OCI-LY3 (cell line): ENCODE measurements around the gene RPS6KB1.
"Not testable (repeated sequence)": the region's sequence is repeated elsewhere in the genome, so short reads cannot be mapped to it uniquely, and the experiment has no call there.

Experiments used
- H2AFZ ChIP-seq: fragments of 200-600, 300-600 bp; shearing (Covaris generic); 2 replicates; pipeline ENCODE4 v1.6.0; 2014; ENCODE audit warnings: antibody characterized with exemption, low read depth, low read length
- H3K27ac ChIP-seq: fragments of 200-600, 300-600 bp; sonication (generic); 2 replicates; pipeline ENCODE4 v1.5.1; 2014; ENCODE audit warnings: mild to moderate bottlenecking, low read length, moderate library complexity, mixed read lengths
- H3K27me3 ChIP-seq: fragments of 200-600, 300-600 bp; sonication (generic); 2 replicates; pipeline ENCODE4 v1.6.1; 2014; ENCODE audit warnings: low read depth, low read length, mixed read lengths
- H3K36me3 ChIP-seq: fragments of 200-600, 300-600 bp; sonication (generic); replicated peaks from 2 replicates; pipeline ENCODE3; 2014; ENCODE audit warnings: low read depth, low read length, mixed read lengths
- H3K4me1 ChIP-seq: fragments of 300-600, 200-600 bp; sonication (generic); 2 replicates; pipeline ENCODE4 v1.6.1; 2014; ENCODE audit warnings: low read length, mixed read lengths
- H3K4me2 ChIP-seq: fragments of 200-600, 300-600 bp; sonication (generic); 2 replicates; pipeline ENCODE4 v1.6.1; 2014; ENCODE audit warnings: low read length, mixed read lengths
- H3K4me3 ChIP-seq: fragments of 300-600, 200-600 bp; sonication (generic); 2 replicates; pipeline ENCODE4 v1.5.1; 2014; ENCODE audit warnings: antibody characterized with exemption, mild to moderate bottlenecking, low read length, moderate library complexity
- H3K79me2 ChIP-seq: fragments of 300-600, 200-600 bp; shearing (Covaris generic); 2 replicates; pipeline ENCODE4 v1.6.1; 2014; ENCODE audit warnings: mild to moderate bottlenecking, low read length, mixed read lengths
- H3K9ac ChIP-seq: fragments of 300-600, 200-600 bp; shearing (Covaris generic); 2 replicates; pipeline ENCODE4 v1.6.0; 2014; ENCODE audit warnings: mild to moderate bottlenecking, low read length, moderate library complexity
- H3K9me3 ChIP-seq: fragments of 200-600, 300-600 bp; shearing (Covaris generic); 2 replicates; pipeline ENCODE4 v1.6.1; 2014; ENCODE audit warnings: low read length, mixed read lengths; ENCODE audit not compliant: insufficient read depth
- H4K20me1 ChIP-seq: fragments of 200-600, 300-600 bp; sonication (generic); 2 replicates; pipeline ENCODE4 v1.6.1; 2016; ENCODE audit warnings: low read length, mixed read lengths; ENCODE audit not compliant: insufficient read depth
- EZH2phosphoT487 ChIP-seq: fragments of 200-600 bp; shearing (Covaris generic); IDR thresholded peaks from 2 replicates; pipeline ENCODE4 v1.6.1; 2018; ENCODE audit warnings: antibody characterized with exemption, mixed run types, low read depth
- TF ChIP-seq, protein P1 (sequence below): fragments of 200-600, 300-600 bp; sonication (generic); IDR thresholded peaks from 2 replicates; pipeline ENCODE4 v1.5.1; 2014; ENCODE audit warnings: antibody characterized with exemption, low read length, low read depth

Gene RPS6KB1

DNA sequence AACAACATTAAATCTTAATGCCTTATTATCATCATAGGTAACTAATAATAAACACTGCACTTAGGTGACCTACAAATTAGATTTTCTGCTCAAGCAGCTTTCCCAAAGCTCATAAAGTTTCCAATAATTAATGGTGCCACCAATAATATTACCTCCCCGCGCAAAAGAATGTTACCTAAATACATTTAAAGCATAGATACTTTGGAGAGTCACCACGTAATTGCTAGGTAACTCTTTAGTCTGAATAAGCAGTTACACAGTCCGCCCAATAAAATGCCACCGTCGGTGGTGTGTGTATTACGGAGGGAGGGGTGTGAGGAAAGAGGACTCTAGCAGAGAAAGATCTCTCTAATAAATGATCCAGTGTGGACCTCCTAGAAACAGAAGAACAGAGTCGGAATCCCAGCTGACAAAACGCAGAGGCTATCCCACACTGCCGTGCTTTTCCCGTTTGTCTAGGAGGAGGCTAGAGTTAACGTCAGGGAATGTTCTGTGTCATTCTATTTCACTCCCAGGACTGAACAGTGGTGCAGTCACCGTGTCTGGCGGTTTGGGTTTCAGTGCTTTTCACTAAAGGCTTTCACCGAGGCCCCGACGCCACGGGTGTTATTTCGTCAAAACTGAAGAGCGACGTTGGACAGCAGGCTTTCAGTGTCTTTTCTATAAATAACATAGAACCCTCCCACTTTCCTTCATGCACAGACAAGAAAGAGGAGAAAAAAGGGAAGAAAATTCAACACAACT is 71.0 kb downstream of the RPS6KB1 start:
- TF ChIP-seq, protein P1, sequence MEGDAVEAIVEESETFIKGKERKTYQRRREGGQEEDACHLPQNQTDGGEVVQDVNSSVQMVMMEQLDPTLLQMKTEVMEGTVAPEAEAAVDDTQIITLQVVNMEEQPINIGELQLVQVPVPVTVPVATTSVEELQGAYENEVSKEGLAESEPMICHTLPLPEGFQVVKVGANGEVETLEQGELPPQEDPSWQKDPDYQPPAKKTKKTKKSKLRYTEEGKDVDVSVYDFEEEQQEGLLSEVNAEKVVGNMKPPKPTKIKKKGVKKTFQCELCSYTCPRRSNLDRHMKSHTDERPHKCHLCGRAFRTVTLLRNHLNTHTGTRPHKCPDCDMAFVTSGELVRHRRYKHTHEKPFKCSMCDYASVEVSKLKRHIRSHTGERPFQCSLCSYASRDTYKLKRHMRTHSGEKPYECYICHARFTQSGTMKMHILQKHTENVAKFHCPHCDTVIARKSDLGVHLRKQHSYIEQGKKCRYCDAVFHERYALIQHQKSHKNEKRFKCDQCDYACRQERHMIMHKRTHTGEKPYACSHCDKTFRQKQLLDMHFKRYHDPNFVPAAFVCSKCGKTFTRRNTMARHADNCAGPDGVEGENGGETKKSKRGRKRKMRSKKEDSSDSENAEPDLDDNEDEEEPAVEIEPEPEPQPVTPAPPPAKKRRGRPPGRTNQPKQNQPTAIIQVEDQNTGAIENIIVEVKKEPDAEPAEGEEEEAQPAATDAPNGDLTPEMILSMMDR, result no peak
- no peak for TF ChIP-seq EZH2phosphoT487
- no peak overlapping the region for H3K27ac ChIP-seq
- peak overlapping the region; percentile 87 for H3K4me3 ChIP-seq

DNA sequence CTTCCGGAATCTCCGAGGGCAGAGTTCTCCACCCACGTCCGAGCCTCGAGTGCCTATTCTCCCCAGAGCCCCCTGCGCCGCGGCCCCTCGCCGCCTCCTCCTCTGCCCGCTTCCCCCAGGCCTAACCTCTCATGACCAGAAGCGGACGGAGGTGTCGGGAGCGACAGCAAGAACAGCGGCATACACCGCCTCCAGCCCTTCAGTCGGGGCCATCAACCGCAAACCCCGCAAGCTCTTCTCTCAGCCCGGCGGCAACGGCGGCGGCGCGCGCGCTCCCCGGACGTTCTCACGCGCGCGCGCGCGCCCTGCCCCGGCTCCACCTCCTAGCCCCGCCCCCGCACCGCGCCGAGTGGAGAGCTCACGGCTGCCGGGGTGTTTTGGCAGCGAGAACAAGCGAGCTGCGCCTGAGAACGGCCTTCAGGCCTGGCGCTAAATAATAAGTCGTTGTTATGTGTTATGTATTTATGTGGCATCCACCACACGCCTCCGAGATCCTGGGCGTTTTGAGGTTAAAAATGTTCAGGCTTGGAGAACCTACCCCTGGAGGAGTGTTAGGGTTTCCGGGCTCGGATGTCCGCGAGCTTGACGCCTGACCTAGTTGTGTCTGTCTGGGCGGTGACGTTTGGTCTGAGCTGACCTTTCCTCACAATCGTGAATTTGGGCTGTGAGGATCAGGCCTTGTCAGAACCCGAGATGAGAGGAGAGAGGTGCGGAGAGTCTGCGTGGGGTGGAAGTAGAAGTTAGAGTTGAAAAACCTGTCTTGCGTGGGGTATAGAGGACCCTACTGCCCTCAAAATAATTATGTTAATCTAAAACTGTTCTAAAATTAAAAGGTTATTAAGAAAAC is 71.8 kb downstream of the RPS6KB1 start, which contains the start of gene RNFT1:
Gene RNFT1, minus strand, starts transcription at position 259 of the 847 bp plus-strand sequence. Its CDS starts 77 bp downstream, at position 182.
- Histone ChIP-seq H3K27ac (peak within 1 kb of the TSS; percentile 16; the same call in 1 of the 2 replicates), H3K4me3 (peak within 1 kb of the TSS; percentile 87), H4K20me1 (no peaks in the 10 kb centered on the region), H2AFZ (peak within 1 kb of the TSS; percentile 92), H3K9me3 (no peaks in the 10 kb centered on the region), H3K4me1 (no peaks in the 10 kb centered on the region), H3K4me2 (peak within 1 kb of the TSS; percentile 92), H3K79me2 (no peaks in the 10 kb centered on the region), H3K9ac (peak within 1 kb of the TSS; percentile 77), H3K27me3 (peaks cover 2% of the 10 kb centered on the region; the same call in 1 of the 2 replicates), H3K36me3 (peaks cover 2% of the 10 kb centered on the region)
- no peak for TF ChIP-seq EZH2phosphoT487
- TF ChIP-seq, protein P1, result no peak

More for the DNA sequence above, 71.0 kb downstream of the RPS6KB1 start:
- no peaks in the 10 kb centered on the region for H3K79me2 ChIP-seq
- H3K4me1 ChIP-seq, result no peaks in the 10 kb centered on the region
- peak overlapping the region; percentile 92 for H3K4me2 ChIP-seq
- peak overlapping the region; percentile 77 for H3K9ac ChIP-seq
- H2AFZ ChIP-seq, result peak overlapping the region; percentile 80
- peaks cover 2% of the 10 kb centered on the region for H3K36me3 ChIP-seq
- no peaks in the 10 kb centered on the region for H4K20me1 ChIP-seq
- no peaks in the 10 kb centered on the region for H3K9me3 ChIP-seq
- H3K27me3 ChIP-seq, result peaks cover 2% of the 10 kb centered on the region; the same call in 1 of the 2 replicates

DNA sequence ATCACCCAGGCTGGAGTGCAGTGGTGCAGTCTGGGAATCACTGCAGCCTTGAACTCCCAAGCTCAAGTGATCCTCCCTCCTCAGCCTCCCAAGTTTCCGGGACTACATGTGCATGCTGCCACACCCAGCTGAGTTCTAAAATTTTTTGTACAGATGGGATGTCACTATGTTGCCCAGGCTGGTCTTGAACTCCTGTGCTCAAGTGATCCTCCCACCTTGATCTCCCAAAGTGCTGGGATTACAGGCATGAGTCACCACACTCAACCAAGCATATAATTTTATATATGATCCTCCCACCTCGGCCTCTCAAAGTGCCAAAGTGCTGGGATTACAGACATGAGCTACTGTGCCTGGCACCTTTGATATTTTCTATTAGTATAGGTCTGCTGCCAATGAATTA is 78.8 kb downstream of the RPS6KB1 start:
- H3K9ac ChIP-seq, H3K36me3 ChIP-seq, H3K27me3 ChIP-seq, H3K79me2 ChIP-seq, H3K4me2 ChIP-seq, H3K27ac ChIP-seq, H3K4me1 ChIP-seq, H4K20me1 ChIP-seq, H3K4me3 ChIP-seq, H2AFZ ChIP-seq, H3K9me3 ChIP-seq: not testable (repeated sequence)

DNA sequence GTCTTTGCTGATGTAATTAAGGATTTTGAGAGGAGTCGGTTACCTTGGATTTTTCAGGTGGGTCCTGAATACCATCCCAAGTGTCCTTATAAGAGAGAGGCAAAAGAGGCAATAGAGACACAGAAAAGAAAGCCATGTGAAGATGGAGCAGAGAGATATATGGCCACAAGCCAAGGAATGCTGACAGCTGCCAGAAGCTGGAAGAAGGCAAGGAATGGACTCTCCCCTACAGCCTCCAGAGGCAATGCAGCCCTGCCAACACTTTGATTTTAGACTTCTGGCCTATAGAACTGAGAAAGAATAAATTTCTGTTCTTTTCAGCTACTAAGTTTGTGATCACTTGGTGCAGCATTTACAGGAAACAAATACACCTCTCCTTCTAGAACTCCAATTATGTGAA is 79.9 kb downstream of the RPS6KB1 start:
- Histone ChIP-seq H4K20me1 (no peaks in the 10 kb centered on the region), H3K79me2 (no peaks in the 10 kb centered on the region), H3K4me2 (no peak overlapping the region), H3K27me3 (no peaks in the 10 kb centered on the region), H3K9me3 (no peaks in the 10 kb centered on the region), H3K36me3 (no peaks in the 10 kb centered on the region), H3K9ac (no peak overlapping the region), H3K27ac (no peak overlapping the region), H3K4me1 (no peaks in the 10 kb centered on the region), H2AFZ (no peak overlapping the region), H3K4me3 (no peak overlapping the region)
- TF ChIP-seq, protein P1, result no peak

DNA sequence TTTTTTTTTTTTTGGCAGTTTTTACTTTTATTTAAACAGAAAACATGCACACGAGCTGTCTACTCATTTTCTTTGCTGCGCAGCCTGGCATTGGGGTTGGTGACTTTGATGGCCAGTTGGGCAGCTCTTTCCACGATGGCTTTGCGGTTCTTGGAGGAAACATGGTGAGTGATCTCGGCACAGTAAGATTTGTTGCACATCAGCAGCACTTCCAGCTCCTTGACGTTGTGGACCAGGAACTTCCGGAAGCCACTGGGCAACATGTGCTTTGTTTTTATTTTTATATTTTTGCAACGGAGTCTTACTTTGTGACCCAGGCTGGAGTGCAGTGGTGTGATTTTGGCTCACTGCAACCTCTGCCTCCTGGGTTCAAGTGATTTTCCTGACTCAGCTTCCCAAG is 80.6 kb downstream of the RPS6KB1 start:
- H4K20me1 ChIP-seq, H3K27me3 ChIP-seq, H3K4me2 ChIP-seq, H3K9me3 ChIP-seq, H3K4me1 ChIP-seq, H3K36me3 ChIP-seq, H3K9ac ChIP-seq, H3K79me2 ChIP-seq, H2AFZ ChIP-seq, H3K4me3 ChIP-seq, H3K27ac ChIP-seq: not testable (repeated sequence)

DNA sequence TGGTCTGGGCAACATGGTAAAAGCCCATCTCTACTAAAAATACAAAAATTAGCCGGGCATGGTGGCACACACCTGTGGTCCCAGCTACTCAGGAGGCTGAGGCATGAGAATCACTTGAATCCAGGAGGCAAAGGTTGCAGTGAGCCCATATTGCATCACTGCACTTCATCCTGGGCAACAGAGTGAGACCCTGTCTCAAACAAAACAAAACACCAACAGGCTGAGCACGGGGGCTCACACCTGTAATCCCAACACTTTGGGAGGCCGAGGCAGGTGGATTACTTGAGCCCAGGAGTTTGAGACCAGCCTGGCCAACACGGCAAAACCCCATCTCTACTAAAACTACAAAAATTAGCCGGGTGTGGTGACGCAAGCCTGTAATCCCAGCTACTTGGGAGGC is 82.2 kb downstream of the RPS6KB1 start:
- H3K4me3 ChIP-seq, H3K79me2 ChIP-seq: not testable (repeated sequence)

DNA sequence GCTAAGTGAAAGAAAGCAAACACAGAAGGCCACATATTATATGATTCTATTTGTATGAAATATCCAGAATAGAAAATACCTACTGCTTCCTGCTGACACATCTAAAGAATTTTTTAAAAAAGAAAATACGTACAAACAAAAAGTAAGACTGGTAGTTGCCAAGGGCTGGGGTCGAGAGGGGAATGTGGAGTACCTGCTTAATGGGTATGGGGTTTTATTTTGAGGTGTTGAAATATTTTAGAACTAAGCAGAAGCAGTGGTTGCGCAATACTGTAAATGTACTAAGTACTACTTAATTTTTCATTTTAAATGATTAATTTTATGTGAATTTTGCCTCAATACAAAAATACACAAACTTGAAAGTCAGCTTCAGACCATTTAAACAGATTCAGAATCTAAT is 103.7 kb downstream of the RPS6KB1 start:
- not testable (repeated sequence) for H3K9me3 ChIP-seq, H3K36me3 ChIP-seq, H3K27ac ChIP-seq, H4K20me1 ChIP-seq, H3K4me3 ChIP-seq, H3K27me3 ChIP-seq, H3K4me2 ChIP-seq, H3K79me2 ChIP-seq, H2AFZ ChIP-seq, H3K9ac ChIP-seq, H3K4me1 ChIP-seq

More for the DNA sequence above, 82.2 kb downstream of the RPS6KB1 start:
- H3K4me1 ChIP-seq, H3K27me3 ChIP-seq, H3K27ac ChIP-seq, H3K36me3 ChIP-seq, H3K9ac ChIP-seq, H2AFZ ChIP-seq, H4K20me1 ChIP-seq, H3K4me2 ChIP-seq, H3K9me3 ChIP-seq: not testable (repeated sequence)
